CD4-positive, alpha-beta T cell (primary cell): ENCODE measurements around the gene AFP. TPM values are rescaled to one million over a fixed set of nuclear protein-coding genes. Genes with fewer than 3 reads are reported as not detected.

Experiments
- ATAC-seq: fragments of 200-7000 bp; cut with Tn5 transposase; one replicate; pipeline ENCODE4 v1.10.0; 2022; ENCODE audit warnings: mild to moderate bottlenecking; ENCODE audit not compliant: poor library complexity
- CTCF ChIA-PET: fragments of 350-600 bp; sonication (Branson Sonifier 250); formaldehyde crosslinking; loops from one replicate; lab custom pipeline; 2021; ENCODE audit warnings: antibody characterized with exemption, inconsistent platforms; lab: Charles Lee
- POLR2A ChIA-PET: fragments of 350-600 bp; sonication (Branson Sonifier 250); formaldehyde crosslinking; loops from one replicate; lab custom pipeline; 2021; ENCODE audit warnings: antibody characterized with exemption, inconsistent platforms; lab: Charles Lee
- DNase-seq, 14 experiments: peaks; one replicate each; pipeline ENCODE4 v3.0.0-alpha.2; 2013 to 2020; ENCODE audit warnings: mixed read lengths in 2 of 14
- H3K27ac ChIP-seq, 2 donors: one replicate each; pipeline versions ENCODE4 v1.5.1 to v1.7.0; 2013; ENCODE audit warnings: low read length in 2 of 2, low read depth in 1 of 2, mild to moderate bottlenecking in 1 of 2
- H3K27me3 ChIP-seq, 2 experiments: 1 replicate in 1 of 2; 2 replicates in 1 of 2; pipeline versions ENCODE4 v1.6.1 to v1.7.0; 2013; ENCODE audit warnings: low read length in 2 of 2, control low read depth in 1 of 2, mild to moderate bottlenecking in 1 of 2, moderate library complexity in 1 of 2; ENCODE audit not compliant: insufficient read depth in 2 of 2, control insufficient read depth in 1 of 2
- H3K36me3 ChIP-seq: one replicate; pipeline ENCODE4 v1.6.1; 2013; ENCODE audit warnings: low read length, control low read depth; ENCODE audit not compliant: insufficient read depth
- H3K4me1 ChIP-seq: one replicate; pipeline ENCODE4 v1.6.1; 2013; ENCODE audit warnings: low read length, control low read depth; ENCODE audit not compliant: insufficient read depth
- H3K4me3 ChIP-seq: one replicate; pipeline ENCODE4 v1.5.1; 2013; ENCODE audit warnings: mild to moderate bottlenecking, low read length, moderate library complexity
- H3K9me3 ChIP-seq, 2 experiments: 1 replicate in 1 of 2; 2 replicates in 1 of 2; pipeline versions ENCODE4 v1.6.1 to v1.7.0; 2013; ENCODE audit warnings: low read length in 2 of 2, mild to moderate bottlenecking in 2 of 2, control low read depth in 1 of 2, moderate library complexity in 1 of 2; ENCODE audit not compliant: control insufficient read depth in 1 of 2, insufficient read depth in 1 of 2
- H3K27ac Mint-ChIP-seq: one replicate; pipeline ENCODE4 v1.8.0; 2020; ENCODE audit warnings: mixed read lengths
- H3K27me3 Mint-ChIP-seq: one replicate; pipeline ENCODE4 v1.8.0; 2021; ENCODE audit warnings: mixed read lengths
- H3K36me3 Mint-ChIP-seq: one replicate; pipeline ENCODE4 v1.8.0; 2021; ENCODE audit warnings: low read depth, mixed read lengths
- H3K4me1 Mint-ChIP-seq: one replicate; pipeline ENCODE4 v1.8.0; 2021; ENCODE audit warnings: low read depth, mixed read lengths
- H3K4me3 Mint-ChIP-seq: one replicate; pipeline ENCODE4 v1.8.0; 2020; ENCODE audit warnings: mild to moderate bottlenecking, mixed read lengths
- H3K9me3 Mint-ChIP-seq: one replicate; pipeline ENCODE4 v1.8.0; 2020; ENCODE audit warnings: mixed read lengths
- CTCF ChIP-seq: fragments of 200-600 bp; IDR thresholded peaks from one replicate; pipeline ENCODE4 v1.8.0; 2022; ENCODE audit warnings: antibody characterized with exemption, mild to moderate bottlenecking
- intact Hi-C, 2 experiments: fragments of 100-400 bp; cut with DNase I in 1 of 2; cut with micrococcal nuclease in 1 of 2; formaldehyde crosslinking; loops; one replicate each; pipeline versions ENCODE4 v1.15.1 to v1.9.0; 2023 to 2025; cut with DNase I, micrococcal nuclease
- total RNA-seq, 174 experiments: library from RNA in 2 of 174; stranded (reverse) in 2 of 174; gene quantifications; one replicate each; pipeline ENCODE4 v1.2.3 and lab custom pipeline; 2021 to 2026

The AFP gene
- total RNA-seq, 2 experiments from 2014 or later = not detected

DNA sequence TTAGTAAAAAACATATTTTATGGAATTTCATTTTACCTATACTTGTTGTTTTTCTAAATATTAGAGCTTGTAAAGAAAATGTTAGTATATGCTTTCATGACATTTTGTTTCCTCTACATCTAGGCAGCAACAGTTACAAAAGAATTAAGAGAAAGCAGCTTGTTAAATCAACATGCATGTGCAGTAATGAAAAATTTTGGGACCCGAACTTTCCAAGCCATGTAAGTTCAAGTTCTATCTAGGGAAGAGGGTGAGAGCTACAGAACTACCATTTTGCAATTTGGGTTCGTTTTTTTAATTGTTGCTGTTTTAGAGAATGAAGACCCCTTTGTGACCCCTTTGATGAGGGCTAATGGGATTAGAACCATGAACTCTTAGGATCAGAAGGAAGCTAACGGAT lies 7.2 kb downstream of the AFP start:
- ChIA-PET POLR2A (no interaction called here), CTCF (interaction anchor here (0.9 kb wide), 1 partner anchor 11 kb away, joined by 3 read pairs; no protein-coding TSS in a partner anchor)
- Mint-ChIP-seq H3K36me3 (no peaks in the 10 kb centered on the region), H3K9me3 (no peaks in the 10 kb centered on the region), H3K27me3 (peaks cover 33% of the 10 kb centered on the region), H3K4me1 (no peaks in the 10 kb centered on the region), H3K27ac (no peak overlapping the region), H3K4me3 (no peak overlapping the region)
- intact Hi-C loops = no loop called here
- DNase-seq (no peak), ATAC-seq (no peak)
- Histone ChIP-seq H3K27ac (no peak overlapping the region), H3K9me3 (no peaks in the 10 kb centered on the region), H3K4me1 (no peaks in the 10 kb centered on the region), H3K36me3 (no peaks in the 10 kb centered on the region), H3K27me3 (no peaks in the 10 kb centered on the region), H3K4me3 (no peak overlapping the region)
- no peak for TF ChIP-seq CTCF

GRCh38 chr4:73445383-73446335 lies 9.6 kb downstream of the AFP start:
- no peak overlapping the region for H3K4me3 Mint-ChIP-seq
- Histone ChIP-seq H3K4me1 (no peaks in the 10 kb centered on the region), H3K27me3 (no peaks in the 10 kb centered on the region), H3K4me3 (no peak overlapping the region), H3K36me3 (no peaks in the 10 kb centered on the region), H3K9me3 (no peaks in the 10 kb centered on the region), H3K27ac (no peak overlapping the region)
- ATAC-seq (no peak), DNase-seq (no peak)
- no peaks in the 10 kb centered on the region for H3K36me3 Mint-ChIP-seq
- H3K27me3 Mint-ChIP-seq = peaks cover 27% of the 10 kb centered on the region
- no peak for TF ChIP-seq CTCF
- intact Hi-C loops = loop anchor here in 1 of 2 experiments (2.0 kb wide), 1 partner anchor 743 kb away; no protein-coding TSS in a partner anchor
- ChIA-PET POLR2A (no interaction called here), CTCF (interaction anchor here (1.1 to 1.4 kb wide), 2 partner anchors 8 to 187 kb away, joined by 3 to 5 read pairs; partner anchors contain the start of gene ANKRD17)
- no peaks in the 10 kb centered on the region for H3K4me1 Mint-ChIP-seq
- H3K9me3 Mint-ChIP-seq = no peaks in the 10 kb centered on the region
- no peak overlapping the region for H3K27ac Mint-ChIP-seq

- Mint-ChIP-seq H3K4me1 (no peaks in the 10 kb centered on the region), H3K4me3 (no peak overlapping the region), H3K27me3 (peaks cover 23% of the 10 kb centered on the region), H3K9me3 (no peaks in the 10 kb centered on the region), H3K36me3 (no peaks in the 10 kb centered on the region), H3K27ac (no peak overlapping the region)
- ChIA-PET CTCF (interaction anchor here (1.1 to 1.4 kb wide), 2 partner anchors 9 to 188 kb away, joined by 3 to 5 read pairs; partner anchors contain the start of gene ANKRD17), POLR2A (no interaction called here)
- H3K27ac ChIP-seq = no peak overlapping the region
- DNase-seq (peak in 3 of 14 experiments; percentile 35 to 41 (median 37)), ATAC-seq (peak; percentile 92)
- H3K4me3 ChIP-seq = no peak overlapping the region
- no peaks in the 10 kb centered on the region for H3K27me3 ChIP-seq
- TF ChIP-seq CTCF = peak; percentile 71
- intact Hi-C loops = loop anchor here in 1 of 2 experiments (2.0 kb wide), 1 partner anchor 744 kb away; no protein-coding TSS in a partner anchor
- no peaks in the 10 kb centered on the region for H3K36me3 ChIP-seq
- no peaks in the 10 kb centered on the region for H3K4me1 ChIP-seq
- no peaks in the 10 kb centered on the region for H3K9me3 ChIP-seq
These were observed 10.4 kb downstream of the AFP start for GRCh38 chr4:73446336-73446938.
